ENCODE measurements around the gene CCDC47. TPM values are rescaled to one million over a fixed set of nuclear protein-coding genes. Genes with fewer than 3 reads are reported as not detected.

The CCDC47 gene
- total and polyA plus RNA-seq, 2 experiments from 2014 or later = 38.5 to 61.9 TPM

DNA sequence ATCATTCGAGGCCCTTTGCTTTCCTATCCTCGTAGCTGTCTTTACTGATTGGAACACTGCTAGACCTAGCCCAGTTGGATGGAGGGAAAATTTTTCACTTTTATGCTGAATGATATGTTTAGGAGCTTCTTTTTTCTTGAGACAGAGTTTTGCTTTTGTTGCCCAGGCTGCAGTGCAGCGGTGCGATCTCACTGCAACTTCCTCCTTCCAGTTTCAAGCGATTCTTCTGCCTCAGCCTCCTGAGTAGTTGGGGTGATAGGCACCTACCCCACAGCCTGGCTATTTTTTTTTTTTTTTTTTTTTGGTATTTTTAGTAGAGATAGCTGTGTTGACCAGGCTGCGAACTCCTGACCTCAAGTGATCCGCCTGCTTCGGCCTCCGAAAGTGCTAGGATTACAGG is 36.6 kb upstream of the CCDC47 start:
- Mint-ChIP-seq H3K4me1 (no peaks in the 10 kb centered on the region), H3K27me3 (ENCODE audit: insufficient read depth, low read depth, poor library complexity) (no peaks in the 10 kb centered on the region), H3K4me3 (no peak overlapping the region), H3K36me3 (ENCODE audit: low read depth) (peaks cover 95% of the 10 kb centered on the region), H3K9me3 (no peaks in the 10 kb centered on the region), H3K27ac (no peak overlapping the region)
- no peak for ATAC-seq
- TF ChIP-seq EZH2phosphoT487 (IDR thresholded peaks at IDR 0.05; ENCODE audit: unreplicated experiment) (no peak), EZH2 (IDR thresholded peaks at IDR 0.05; ENCODE audit: low read depth, unreplicated experiment) (no peak), ETS1 (IDR thresholded peaks at IDR 0.05) (no peak), ZNF331 (CRISPR knock-in tag; IDR thresholded peaks at IDR 0.05; ENCODE audit: low read depth) (no peak), JUNB (IDR thresholded peaks at IDR 0.05; ENCODE audit: unreplicated experiment) (no peak), ZNF114 (CRISPR knock-in tag; IDR thresholded peaks at IDR 0.05) (no peak), STAT1 (IDR thresholded peaks at IDR 0.05; ENCODE audit: unreplicated experiment) (no peak), NANOG (IDR thresholded peaks at IDR 0.05; ENCODE audit: borderline replicate concordance) (no peak), CTCF (conservative IDR thresholded peaks at IDR 0.05; ENCODE audit: low read depth in 2 of 2) (no peak), POLR2AphosphoS5 (IDR thresholded peaks at IDR 0.05; ENCODE audit: low read depth) (no peak), CREB1 (CRISPR knock-in tag; IDR thresholded peaks at IDR 0.05; ENCODE audit: low read depth) (no peak)
- TF ChIP-seq, protein P1, sequence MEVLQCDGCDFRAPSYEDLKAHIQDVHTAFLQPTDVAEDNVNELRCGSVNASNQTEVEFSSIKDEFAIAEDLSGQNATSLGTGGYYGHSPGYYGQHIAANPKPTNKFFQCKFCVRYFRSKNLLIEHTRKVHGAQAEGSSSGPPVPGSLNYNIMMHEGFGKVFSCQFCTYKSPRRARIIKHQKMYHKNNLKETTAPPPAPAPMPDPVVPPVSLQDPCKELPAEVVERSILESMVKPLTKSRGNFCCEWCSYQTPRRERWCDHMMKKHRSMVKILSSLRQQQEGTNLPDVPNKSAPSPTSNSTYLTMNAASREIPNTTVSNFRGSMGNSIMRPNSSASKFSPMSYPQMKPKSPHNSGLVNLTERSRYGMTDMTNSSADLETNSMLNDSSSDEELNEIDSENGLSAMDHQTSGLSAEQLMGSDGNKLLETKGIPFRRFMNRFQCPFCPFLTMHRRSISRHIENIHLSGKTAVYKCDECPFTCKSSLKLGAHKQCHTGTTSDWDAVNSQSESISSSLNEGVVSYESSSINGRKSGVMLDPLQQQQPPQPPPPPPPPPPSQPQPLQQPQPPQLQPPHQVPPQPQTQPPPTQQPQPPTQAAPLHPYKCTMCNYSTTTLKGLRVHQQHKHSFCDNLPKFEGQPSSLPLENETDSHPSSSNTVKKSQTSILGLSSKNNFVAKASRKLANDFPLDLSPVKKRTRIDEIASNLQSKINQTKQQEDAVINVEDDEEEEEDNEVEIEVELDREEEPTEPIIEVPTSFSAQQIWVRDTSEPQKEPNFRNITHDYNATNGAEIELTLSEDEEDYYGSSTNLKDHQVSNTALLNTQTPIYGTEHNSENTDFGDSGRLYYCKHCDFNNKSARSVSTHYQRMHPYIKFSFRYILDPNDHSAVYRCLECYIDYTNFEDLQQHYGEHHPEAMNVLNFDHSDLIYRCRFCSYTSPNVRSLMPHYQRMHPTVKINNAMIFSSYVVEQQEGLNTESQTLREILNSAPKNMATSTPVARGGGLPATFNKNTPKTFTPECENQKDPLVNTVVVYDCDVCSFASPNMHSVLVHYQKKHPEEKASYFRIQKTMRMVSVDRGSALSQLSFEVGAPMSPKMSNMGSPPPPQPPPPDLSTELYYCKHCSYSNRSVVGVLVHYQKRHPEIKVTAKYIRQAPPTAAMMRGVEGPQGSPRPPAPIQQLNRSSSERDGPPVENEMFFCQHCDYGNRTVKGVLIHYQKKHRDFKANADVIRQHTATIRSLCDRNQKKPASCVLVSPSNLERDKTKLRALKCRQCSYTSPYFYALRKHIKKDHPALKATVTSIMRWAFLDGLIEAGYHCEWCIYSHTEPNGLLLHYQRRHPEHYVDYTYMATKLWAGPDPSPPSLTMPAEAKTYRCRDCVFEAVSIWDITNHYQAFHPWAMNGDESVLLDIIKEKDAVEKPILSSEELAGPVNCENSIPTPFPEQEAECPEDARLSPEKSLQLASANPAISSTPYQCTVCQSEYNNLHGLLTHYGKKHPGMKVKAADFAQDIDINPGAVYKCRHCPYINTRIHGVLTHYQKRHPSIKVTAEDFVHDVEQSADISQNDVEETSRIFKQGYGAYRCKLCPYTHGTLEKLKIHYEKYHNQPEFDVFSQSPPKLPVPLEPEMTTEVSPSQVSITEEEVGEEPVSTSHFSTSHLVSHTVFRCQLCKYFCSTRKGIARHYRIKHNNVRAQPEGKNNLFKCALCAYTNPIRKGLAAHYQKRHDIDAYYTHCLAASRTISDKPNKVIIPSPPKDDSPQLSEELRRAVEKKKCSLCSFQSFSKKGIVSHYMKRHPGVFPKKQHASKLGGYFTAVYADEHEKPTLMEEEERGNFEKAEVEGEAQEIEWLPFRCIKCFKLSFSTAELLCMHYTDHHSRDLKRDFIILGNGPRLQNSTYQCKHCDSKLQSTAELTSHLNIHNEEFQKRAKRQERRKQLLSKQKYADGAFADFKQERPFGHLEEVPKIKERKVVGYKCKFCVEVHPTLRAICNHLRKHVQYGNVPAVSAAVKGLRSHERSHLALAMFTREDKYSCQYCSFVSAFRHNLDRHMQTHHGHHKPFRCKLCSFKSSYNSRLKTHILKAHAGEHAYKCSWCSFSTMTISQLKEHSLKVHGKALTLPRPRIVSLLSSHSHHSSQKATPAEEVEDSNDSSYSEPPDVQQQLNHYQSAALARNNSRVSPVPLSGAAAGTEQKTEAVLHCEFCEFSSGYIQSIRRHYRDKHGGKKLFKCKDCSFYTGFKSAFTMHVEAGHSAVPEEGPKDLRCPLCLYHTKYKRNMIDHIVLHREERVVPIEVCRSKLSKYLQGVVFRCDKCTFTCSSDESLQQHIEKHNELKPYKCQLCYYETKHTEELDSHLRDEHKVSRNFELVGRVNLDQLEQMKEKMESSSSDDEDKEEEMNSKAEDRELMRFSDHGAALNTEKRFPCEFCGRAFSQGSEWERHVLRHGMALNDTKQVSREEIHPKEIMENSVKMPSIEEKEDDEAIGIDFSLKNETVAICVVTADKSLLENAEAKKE (CRISPR knock-in tag; IDR thresholded peaks at IDR 0.05) = no peak
- TF ChIP-seq, protein P2, sequence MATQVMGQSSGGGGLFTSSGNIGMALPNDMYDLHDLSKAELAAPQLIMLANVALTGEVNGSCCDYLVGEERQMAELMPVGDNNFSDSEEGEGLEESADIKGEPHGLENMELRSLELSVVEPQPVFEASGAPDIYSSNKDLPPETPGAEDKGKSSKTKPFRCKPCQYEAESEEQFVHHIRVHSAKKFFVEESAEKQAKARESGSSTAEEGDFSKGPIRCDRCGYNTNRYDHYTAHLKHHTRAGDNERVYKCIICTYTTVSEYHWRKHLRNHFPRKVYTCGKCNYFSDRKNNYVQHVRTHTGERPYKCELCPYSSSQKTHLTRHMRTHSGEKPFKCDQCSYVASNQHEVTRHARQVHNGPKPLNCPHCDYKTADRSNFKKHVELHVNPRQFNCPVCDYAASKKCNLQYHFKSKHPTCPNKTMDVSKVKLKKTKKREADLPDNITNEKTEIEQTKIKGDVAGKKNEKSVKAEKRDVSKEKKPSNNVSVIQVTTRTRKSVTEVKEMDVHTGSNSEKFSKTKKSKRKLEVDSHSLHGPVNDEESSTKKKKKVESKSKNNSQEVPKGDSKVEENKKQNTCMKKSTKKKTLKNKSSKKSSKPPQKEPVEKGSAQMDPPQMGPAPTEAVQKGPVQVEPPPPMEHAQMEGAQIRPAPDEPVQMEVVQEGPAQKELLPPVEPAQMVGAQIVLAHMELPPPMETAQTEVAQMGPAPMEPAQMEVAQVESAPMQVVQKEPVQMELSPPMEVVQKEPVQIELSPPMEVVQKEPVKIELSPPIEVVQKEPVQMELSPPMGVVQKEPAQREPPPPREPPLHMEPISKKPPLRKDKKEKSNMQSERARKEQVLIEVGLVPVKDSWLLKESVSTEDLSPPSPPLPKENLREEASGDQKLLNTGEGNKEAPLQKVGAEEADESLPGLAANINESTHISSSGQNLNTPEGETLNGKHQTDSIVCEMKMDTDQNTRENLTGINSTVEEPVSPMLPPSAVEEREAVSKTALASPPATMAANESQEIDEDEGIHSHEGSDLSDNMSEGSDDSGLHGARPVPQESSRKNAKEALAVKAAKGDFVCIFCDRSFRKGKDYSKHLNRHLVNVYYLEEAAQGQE (IDR thresholded peaks at IDR 0.05; ENCODE audit: unreplicated experiment) = no peak
- no peaks in the 10 kb centered on the region for H3K9me2 ChIP-seq (ENCODE audit: insufficient read depth)
- peaks cover 90% of the 10 kb centered on the region for H3K36me3 ChIP-seq (ENCODE audit: insufficient read depth)
- H3F3A ChIP-seq (replicated peaks; ENCODE audit: low read depth) = peaks cover 9% of the 10 kb centered on the region; the same call in 1 of the 2 replicates
- peaks cover 36% of the 10 kb centered on the region for H4K20me1 ChIP-seq (replicated peaks; ENCODE audit: insufficient read depth)
- H3K4me3 ChIP-seq = no peak overlapping the region
- no peak overlapping the region for H3K27ac ChIP-seq (ENCODE audit: low read depth)
- no peaks in the 10 kb centered on the region for H3K27me3 ChIP-seq (ENCODE audit: insufficient read depth)
- DNase-seq (ENCODE audit: low spot score) = no peak
- H3K4me1 ChIP-seq (ENCODE audit: insufficient read depth) = no peaks in the 10 kb centered on the region
- H3K4me2 ChIP-seq = no peak overlapping the region
- peaks cover 3% of the 10 kb centered on the region; the same call in 1 of the 2 replicates for H3K79me2 ChIP-seq (replicated peaks; ENCODE audit: insufficient read depth)
- H2AFZ ChIP-seq = no peak overlapping the region

Measured in GM23338 (cell line).